Liver (tissue), 2 donors: ENCODE results near the gene EMID1.

Source experiments
- CTCF ChIP-seq: fragments of 150-350 bp; IDR thresholded peaks from 2 replicates; pipeline ENCODE4 v1.5.1; 2017; ENCODE audit warnings: improper control_type of control experiment, low read depth, low read length; ENCODE audit not compliant: missing input control
- YY1 ChIP-seq: IDR thresholded peaks from 2 replicates; pipeline ENCODE4 v1.6.1; 2016; ENCODE audit warnings: antibody characterized with exemption, mild to moderate bottlenecking
- donor health status: healthy.

- TF ChIP-seq CTCF (no peak), YY1 (no peak)
Measured at GRCh38 chr22:29211066-29211465, 5.4 kb downstream of the EMID1 start.
